ENCODE measurements around the gene TMEM135. TPM values are rescaled to one million over a fixed set of nuclear protein-coding genes. Genes with fewer than 3 reads are reported as not detected.
"Not testable (repeated sequence)": the region's sequence is repeated elsewhere in the genome, so short reads cannot be mapped to it uniquely, and the experiment has no call there.

TMEM135 gene
- polyA plus RNA-seq, 3 donors, result 31.7 to 33.1 (median 32.6) TPM

DNA sequence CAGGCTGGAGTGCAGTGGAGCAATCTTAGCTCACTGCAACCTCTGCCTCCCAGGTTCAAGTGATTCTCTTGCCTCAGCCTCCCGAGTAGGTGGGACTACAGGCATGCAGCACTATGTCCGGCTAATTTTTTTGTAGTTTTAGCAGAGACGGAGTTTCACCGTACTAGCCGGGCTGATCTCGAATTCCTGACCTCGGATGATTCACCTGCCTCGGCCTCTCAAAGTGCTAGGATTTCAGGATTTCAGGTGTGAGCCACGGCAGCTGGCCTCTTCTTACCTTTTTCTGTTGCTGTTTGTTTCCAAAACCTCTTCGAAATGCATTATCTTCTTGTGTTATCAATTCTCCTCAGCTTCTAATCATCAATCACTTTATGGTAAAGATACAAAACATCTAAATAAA, 22.1 kb upstream of the TMEM135 start:
- no peak for DNase-seq

DNA sequence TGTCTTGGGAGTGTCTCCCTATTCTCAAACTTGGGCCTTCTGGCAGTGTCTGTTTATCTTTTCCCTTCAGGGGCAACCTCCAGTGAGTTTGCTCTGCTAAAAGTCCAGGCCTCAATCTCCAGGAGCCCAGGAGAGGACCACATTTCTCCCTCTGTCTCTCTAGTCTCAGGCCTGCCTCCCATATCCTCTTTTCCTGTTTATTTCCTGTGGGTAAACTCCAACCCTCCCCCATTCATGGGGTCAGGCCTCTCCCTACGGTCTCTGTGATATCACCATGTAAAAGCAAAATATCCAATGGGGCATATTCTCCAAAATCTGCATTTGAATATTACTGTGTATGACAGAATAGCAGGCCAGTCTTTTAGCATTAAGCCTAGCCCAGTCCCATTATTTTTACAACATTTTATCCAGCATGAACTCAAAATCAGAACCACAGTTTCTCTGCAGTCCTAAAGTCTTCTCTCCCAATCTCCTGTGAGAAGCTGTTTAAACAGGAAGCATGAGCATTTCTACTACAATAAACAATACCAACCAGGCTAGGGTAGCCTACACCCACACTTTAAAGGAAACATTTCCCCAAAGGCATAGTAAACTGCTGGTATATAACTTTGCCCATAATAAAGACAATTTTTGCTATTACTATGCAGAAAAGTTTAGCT, 18.0 kb upstream of the TMEM135 start:
- DNase-seq, result no peak

DNA sequence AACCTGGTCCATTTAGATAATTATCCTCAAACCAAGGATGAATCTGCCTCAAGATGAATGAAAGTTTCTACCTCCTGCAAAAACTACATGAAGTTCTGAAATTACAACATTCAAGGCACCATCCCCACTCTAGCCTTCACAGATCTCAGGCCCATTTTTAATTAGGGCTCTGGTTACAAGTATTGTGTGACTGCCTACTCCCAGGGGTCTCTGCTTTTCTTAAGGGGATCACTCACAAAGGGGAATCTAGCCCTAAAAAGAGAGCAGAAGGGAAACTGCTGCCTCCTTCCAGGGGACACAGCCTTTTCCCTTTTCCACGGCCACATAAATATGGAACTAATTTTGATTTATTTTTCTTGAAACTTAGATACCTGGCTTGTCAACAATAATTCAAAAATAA, 17.4 kb upstream of the TMEM135 start:
- DNase-seq, result no peak

DNA sequence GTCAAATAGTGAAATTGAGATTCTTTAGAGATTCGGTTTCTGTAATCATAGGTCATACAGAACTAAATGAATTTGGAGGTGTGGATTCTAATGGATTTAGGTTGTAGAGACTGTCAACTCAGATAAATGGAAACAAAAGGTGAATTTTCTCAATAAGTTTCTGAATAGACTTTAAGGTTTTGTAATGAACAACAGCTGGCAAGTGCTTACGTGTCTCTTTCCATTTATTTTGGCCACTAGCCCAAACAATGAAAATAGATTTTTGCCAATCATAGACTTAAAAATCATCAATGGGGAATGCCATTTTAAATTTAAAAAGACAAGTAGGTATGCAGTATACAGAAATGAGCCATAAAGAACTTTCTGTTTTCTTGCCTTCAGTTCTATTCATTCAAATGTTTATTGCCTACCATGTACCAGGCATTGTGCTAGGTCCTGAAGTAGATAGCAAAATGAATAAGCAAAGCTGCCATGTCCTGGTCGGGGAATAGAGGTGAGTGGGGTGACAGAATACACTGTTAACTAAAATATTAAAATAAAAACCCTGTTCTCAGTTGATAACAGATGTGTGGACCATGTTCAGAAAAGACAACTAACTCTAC, 16.9 kb upstream of the TMEM135 start:
- no peak for DNase-seq

DNA sequence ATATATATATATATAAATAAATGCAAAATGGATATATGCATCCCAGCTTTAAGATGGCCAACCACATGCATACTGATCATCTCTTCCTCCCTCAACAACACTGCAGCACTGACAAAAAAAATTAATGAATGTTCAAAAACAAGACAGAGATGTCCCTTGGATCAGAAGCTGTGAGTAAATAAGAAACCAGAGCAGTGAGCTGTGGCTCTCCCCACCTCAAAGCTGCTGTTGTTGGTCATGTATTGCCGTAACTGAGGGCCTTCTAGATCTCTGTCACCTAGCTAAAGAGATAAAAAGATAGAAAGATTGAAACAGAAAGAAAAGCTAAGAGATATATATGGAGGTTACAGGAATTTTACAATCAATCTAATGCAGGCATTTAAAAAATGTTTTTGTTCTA, 15.5 kb upstream of the TMEM135 start:
- DNase-seq, result no peak

DNA sequence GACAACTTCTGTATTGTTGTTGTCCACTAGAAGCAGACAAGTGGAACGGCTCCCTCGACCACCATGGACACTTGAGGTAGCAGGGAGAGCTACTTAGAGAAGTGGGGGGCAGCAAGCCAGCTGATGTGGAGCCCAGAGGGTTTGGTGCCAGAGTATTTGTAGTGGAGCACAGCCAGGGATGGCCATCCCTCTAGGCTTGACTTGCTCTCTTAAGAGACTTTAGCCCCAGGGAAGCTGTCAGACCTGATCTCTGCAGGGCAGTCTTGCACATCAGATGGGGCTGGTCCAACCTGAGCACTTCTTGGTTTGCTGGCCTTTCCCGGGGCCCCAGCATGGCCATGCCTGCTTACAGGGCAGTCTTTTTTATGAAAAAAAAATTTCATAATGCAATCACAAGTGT, 15.0 kb upstream of the TMEM135 start:
- DNase-seq, result no peak

DNA sequence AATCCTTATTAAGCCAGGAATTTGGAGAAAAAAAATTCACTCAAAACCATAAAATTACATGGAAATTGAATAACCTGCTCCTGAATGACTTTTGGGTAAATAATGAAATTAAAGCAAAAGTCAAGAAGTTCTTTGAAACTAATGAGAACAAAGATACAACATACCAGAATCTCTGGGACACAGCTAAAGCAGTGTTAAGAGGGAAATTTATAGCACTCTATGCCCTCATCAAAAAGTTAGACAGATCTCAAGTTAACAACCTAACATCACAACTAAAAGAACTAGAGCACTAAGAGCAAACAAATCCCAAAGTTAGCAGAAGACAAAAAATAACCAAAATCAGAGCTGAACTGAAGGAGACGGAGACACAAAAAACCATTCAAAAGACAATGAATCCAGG, 11.3 kb upstream of the TMEM135 start:
- not testable (repeated sequence) for DNase-seq

DNA sequence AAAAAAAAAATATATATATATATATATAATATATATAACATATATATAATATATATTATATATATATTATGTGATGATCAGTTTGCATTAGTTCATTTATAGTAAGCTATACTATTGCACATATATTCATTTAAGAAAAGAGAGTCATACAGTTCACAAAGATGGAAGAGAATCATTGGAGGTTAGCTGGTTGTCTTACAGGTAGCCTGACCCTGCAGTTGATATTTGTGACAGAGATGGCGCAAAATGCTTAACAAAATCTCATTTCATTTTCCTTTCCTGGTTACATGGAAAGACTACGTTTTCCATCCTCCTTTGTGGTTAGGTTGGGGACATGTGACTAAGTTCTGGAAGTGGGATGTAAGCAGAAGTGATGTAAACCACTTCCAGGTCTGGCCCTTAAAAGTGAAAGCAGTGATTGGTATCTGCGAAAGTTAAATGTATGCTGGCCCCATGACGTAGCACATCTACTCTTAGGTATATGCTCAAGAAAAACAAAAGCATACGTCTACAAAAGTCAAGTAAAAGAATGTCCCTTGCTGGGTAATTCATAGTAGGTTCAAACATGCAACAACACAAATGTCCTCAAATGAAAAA, 7.2 kb upstream of the TMEM135 start:
- no peak for DNase-seq

DNA sequence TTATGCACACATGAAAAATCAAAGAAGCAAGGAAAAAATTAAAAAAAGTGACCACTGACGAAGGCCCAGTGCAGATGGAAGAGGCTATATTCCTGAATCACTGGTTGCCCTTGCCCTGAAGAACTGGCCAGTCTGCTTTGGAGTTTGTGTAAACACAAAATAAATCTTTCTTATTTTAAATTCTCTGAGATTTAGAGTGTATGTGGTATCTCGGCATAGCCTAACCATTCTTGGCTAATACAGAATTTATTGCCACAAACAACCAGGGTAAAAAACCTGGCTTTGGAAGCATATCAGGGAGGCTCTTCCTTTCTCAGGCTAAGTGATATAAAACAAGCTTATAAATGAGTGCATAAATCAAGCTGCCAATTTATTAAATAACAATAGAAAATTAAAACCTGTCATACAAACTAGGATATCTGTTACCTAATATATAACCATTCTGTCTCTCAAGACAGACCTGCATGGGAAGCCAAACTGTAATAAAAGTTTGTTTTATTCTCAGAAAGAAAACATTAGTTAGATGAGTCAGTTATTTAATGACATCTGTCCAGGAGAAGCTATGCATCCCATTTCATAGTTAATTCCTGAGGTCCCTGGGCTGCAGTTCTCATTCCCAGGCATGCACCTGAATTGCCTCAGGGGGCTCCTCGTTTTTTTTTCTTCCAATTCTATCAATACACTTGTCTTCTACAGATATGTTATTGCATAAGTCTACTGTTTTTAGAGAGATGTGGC, 6.1 kb upstream of the TMEM135 start:
- no peak for DNase-seq

DNA sequence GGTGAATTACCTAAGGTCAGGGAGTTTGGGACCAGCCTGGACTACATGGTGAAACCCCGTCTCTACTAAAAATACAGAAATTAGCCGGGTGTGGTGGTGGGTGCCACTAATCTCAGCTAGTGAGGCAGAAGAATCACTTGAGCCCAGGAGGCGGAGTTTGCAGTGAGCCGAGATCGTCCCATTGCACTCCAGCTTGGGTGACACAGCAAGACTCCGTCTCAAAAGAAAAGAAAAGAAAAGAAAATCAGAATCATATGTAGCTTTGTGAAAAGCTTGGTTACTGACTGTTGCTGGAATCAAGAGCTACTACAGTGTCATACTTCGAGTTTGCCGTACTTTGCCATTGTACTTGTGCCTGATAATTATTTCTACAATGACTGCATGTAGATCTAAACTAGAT, 4.2 kb upstream of the TMEM135 start:
- DNase-seq, result no peak

DNA sequence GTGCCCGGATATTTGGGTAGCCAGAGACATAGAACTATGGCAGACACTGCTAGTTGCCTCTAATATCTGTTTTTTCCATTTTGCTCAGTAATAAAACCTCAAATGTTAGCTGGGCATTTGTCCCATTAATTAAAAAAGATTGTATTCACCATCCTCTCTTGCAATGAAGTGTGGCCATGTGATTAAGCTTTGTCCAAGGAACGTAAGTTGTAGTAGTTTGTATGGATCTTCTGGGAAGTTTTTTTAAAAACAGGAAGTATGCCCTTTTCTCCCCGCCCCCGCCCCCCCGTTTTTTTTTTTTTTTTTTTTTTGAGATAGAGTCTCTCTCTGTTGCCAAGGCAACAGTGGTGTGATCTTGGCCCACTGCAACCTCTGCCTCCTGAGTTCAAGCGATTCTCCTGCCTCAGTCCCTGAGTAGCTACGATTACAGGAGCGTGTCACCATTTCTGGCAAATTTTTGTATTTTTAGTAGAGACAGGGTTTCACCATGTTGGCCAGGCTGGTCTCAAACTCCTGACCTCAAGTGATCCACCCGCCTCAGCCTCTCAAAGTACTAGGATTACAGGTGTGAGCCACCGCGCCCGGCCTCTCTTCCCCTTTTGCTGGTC, 1.7 kb upstream of the TMEM135 start:
- no peak for DNase-seq

DNA sequence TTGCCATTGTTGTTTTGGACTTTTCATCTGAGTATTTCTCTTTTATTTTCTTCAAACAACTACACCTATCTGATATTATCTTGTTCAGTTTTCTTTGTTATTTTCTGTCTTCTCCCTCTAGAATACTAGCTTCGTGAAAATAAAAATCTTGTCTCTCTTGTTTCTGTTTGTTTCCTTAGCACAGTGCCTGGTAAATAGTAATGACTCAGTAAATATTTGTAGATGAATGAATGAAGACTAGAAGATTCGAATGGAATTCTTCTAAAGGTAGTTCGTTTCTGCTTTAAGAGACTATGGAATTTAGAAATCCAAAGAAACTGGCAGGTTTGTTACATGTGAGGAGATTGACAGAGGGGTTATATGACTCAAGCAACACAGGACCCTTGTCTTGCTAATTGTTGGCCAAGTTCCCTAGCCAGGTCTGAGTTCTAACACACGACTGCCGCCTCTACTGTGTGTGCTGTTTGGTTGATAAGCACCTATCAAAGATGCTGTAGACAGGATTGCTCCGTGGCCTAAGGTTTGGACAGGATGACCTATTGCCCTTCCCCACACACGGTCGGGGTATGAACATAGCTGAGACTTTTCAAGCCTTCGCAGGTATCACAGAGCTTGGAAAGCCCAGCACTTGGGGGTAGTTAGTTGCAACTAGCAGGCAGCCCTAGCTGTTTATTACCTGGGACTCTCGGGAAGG, 831 bp upstream of the TMEM135 start:
- no peak for DNase-seq

DNA sequence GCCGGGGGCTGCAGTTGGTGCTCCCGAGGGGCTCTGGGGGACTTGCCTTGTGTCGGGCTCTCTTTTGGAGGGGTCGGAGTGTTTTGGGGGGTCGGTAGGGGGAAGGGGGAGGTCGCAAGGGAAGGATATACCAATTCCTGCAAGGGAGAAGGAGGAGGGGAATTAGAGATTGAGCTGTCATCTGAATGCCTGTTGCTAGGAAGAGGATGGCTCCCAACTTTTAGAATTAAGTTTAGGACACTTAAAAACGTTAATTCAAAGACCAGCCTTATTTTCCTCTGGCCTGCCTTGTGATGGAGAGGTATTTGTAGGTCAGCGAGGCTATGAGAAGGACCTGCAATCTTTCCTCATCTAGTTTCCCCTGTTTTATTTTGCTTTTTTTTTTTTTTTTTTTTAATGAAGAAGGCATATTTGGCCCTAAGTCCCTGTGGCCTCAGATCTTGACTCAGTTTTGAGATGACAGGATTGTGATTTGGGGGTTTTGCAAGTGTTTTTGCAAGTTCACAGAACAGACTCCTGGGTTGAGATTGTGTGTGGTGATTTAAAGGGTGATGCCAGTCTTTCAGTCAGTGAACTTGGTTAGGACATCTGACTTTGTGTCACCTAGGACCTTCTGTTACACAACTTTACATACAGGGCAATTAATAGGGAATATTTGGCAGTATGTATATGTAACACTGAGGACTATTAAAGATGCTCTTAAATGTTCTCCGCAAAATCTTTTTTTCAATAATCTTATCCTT, 672 bp downstream of the TMEM135 start:
- DNase-seq, result no peak

DNA sequence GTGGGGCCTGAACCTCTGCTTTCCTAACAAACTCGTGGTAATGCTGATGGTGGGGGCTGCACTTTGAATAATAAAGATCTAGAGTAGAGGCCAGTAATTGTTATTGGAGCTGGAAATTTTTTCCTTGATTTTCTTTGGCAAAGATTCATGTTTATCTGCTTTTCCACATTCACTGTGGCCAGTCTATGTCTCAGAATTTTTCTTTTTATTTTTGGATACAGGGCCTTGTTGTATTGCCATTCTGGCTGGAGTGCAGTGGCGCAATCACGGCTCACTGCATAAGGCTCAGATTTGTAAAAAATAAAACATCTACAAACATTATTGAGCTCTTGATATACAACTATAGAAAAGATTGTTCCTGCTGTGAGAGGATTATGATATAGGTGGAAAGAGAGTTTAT, 1.6 kb downstream of the TMEM135 start:
- no peak for DNase-seq

DNA sequence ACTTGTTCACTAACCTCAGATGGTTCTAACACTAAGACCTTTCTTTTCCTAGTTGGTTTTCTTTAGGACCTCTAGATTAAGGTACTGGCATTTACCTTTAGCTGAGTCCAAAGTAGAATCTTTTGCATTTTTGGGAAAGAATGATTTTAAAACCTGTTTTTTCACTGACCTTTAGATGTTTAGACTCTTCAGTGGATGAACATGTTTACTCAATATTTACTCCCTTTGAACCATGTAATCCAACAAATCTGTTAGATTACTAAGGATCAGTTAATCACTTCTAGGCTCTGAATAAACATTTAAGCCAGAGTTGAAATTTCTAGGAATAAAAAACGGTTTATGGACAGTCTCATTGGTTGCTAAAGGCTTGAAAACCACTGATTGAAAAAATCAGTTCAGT, 6.2 kb downstream of the TMEM135 start:
- DNase-seq, result no peak

DNA sequence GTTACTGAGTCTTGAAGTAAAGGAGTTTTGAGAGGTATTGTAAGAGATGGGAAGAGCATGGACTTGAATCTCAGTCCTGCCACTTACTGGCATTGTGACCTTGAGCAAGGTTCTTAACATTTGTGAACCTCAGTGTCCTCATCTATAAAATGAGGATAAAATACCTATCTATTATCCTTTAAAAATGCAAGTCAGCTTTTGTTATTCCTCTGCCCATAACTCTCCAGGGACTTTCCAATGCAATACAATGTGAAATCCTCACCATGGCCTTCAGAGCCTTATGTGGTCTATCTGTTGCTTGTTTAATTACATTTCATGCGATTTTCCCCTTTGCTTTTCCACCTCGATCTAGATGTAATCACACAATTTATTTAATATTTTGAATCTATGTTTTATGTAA, 9.1 kb downstream of the TMEM135 start:
- no peak for DNase-seq

DNA sequence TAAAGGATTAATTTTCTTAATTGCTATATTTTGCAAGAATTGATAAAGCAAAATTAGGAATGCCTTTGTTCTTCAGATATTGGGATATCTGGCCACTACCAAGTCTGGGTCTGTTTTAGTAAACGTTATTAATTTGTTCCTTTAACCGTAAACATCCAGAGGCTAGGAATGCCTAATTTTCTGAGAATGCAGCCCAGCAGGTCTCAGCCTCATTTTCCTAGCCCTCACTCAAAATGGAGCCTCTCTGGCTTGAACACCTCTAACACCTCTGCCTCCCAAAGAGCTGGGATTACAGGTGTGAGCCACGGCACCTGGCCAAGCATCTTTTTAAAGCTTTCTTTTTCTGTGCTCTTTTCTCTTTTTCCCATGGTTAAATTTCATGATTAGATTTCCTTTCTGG, 18.4 kb downstream of the TMEM135 start:
- DNase-seq, result no peak

DNA sequence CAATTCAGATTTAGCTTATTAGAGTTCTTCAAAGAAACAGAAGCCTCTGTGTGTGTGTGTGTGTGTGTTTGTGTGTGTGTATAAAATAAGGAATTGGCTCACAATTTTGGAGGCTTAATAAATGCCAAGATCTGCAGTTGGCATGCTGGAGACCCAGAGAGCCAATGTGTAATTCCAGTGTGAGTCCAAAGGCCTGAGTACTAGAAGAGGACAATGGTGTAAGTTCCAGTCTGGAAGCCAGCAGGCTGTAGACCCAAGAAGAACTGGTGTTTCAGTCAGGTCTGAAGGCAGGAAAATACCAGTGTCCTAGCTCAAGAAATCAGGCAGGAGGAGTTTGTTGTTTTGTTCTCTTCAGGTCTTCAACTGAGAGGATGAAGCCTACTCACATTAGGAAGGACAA, 20.0 kb downstream of the TMEM135 start:
- DNase-seq, result no peak

DNA sequence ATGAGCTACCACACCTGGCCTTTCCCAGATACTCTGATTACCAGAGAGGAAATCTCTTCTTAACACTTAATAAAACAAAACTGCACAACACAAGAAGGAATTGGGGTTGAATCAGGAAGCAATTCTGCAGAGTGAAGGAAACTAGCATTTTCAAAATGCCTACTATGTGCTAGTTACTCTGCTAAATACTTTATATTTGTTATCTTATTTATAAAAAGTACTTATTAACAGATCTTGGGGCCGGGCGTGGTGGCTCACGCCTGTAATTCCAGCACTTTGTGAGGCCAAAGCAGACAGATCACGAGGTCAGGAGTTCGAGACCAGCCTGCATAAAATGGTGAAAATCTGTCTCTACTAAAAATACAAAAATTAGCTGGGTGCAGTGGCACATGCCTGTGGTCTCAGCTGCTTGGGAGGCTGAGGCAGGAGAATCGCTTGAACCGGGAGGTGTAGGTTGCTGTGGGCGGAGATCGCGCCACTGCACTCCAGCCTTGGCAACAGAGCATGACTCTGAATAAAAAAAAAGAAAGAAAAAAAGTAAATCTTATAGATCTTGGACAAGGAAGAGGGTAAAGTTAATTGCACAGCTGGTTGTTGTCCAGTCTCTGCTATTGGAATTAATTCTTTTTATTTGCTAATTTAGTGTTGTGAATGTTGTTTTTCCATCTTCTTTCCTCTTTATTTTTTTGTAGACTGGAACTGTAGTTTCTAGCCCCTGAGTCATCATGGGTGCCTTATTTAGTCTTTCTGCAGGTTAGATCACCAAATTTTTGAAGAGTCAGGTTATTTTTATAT, 22.1 kb downstream of the TMEM135 start:
- DNase-seq, result no peak

DNA sequence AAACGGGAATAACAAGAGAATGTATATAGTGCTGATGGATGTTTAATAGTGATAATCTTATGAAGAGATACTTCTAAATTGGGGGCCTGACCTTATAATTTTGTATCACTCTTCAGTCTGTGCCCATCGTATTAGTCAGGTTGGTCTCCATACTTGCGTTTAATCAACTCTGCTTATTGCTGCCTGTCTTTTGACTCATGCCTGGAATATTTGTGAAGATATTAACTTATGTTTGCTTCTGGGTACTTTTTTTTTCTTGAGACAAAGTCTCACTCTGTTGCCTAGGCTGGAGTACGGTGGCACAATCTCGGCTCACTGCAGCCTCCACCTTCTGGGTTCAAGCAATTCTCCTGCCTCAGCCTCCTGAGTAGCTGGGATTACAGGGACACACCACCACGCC, 24.0 kb downstream of the TMEM135 start:
- no peak for DNase-seq
